Stimulated activated CD8-positive, alpha-beta memory T cell treated with anti-CD3 and anti-CD28 coated beads, Interleukin-4, amount 100 ng/mL, for 4 hours (primary cell): ENCODE data around the gene CORO7.

Experiments used
- DNase-seq, 2 donors: peaks; one replicate each; pipeline ENCODE4 v3.0.0-alpha.2; 2020; ENCODE audit warnings: low read depth in 2 of 2, low spot score in 1 of 2

The CORO7 gene

DNA sequence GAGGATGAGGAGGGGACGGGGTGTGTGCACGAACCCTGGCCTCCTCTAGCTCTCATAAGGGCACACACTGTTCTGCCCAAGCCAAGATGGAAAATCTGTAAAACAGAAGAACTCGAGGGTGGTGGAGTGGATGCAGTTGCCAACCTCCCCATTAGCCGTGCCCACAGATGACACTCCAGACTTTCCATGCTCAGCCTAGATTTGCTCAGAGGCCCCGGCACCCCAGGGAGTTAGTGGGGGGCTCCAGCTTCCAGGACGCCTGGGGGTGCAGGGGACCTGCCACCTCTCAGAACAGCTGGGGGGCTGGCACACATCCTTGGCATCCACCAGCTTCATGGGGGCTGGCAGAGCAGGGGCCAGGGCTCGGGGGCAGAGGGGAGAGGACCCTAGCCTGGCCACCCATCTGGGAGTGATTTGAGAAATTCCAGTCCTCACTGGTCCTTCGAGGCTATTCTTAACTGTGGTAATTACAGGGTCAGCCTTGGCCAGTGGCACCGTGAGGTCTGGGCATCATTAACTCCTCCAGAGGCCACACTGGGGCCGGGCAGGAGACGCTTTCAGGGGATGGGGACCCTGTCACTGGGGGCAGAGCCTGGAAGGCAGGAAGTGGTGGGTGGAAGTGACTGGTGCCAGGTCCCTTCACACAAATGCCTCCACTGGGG, 30.5 kb downstream of the CORO7 start:
- DNase-seq = no peak

DNA sequence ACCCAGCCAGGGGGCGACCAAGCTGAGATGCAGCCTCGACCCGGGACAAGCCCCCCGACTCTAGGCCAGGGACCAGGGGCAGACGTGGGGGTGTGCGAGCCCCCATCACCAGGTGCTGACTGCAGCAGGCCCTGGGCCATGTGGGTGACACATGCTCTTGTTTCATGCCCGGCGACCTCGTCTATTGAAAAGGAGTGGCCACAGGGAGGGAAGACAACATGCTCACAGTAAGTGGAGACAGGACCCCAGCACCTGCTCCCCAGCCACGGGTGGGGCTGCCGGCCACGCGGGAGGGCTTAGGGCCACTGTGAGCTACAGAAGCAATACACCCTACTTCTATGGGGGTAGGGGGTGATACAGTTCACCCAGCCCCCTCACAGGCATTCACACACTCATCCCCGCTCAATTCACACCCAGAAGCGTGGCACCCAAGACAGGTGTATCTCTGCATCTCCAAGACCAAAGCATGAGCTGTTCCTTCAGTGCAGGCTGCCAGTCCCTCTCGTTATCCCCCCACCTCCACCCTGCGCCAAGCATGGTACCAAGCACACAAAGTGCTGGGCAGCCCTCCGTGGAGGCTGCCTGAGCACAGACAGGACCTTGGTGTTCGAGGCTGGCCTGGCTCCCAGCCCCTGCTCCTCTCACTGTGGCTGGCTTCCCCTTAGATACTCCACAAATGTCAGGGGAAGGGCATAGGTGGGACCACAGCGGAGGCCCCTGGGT, 31.2 kb downstream of the CORO7 start:
- DNase-seq = no peak

DNA sequence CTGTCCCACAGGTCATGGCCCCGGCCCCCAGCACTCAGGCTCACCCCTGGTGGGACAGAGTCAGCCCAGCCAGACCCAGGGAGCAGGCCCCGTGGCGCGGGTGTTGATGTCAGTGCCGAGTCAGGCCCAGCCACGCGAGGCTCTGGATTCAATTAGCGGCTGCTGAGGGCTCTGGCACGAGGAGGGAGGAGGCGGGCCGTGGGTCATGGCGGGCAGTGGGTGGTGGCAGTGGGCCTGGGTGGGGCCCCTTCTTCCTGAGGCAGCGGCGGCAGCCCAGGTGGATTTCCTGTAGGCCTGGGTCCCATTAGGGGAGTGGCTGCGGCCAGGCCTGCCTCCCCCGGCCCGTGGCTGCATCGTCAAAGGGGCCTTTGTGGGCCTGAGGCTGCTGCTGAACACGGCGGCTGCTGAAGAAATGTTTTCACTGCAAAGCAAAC, 31.9 kb downstream of the CORO7 start:
- DNase-seq = no peak

DNA sequence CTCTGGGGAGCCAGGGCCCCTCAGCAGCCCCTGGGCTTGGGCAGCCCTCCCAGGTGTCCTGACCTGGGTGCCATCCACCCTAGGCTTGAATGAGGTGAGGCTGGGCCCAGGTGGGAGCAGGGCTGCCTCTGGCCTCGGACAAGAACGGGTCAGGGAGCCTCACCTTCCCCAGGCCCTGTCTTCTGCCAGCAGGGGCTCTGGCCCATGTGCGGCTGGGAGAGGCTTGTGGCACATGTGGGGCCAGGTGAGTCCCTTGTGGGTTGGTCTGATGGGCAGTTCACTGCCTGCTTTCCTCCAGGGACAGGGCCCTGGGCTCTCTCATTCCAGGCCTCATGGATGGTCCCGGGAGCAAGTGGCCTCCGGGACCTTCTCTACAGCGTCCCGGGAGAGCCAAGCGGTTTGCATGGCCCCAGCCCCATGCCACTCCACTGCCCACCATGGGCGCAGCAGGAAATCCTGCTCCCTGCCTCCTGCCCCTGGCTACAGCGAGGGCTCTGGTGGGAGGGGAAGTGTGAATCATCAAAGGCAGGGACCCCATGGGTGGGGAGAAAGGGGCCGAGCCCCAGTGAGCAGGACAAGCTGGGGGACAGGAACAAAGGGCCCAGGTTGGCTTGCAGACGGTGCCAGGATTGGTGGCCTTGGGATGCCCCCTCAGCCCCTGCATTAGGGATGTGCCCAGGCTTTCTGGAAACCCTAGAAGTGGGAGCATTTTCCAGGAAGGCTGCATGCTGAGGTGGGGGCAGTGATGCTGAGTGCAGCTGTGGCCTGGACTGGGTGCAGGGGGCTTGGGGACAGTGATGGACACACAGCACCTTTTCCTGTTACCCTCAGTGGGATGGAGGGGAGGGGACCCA, 32.6 kb downstream of the CORO7 start:
- no peak for DNase-seq

DNA sequence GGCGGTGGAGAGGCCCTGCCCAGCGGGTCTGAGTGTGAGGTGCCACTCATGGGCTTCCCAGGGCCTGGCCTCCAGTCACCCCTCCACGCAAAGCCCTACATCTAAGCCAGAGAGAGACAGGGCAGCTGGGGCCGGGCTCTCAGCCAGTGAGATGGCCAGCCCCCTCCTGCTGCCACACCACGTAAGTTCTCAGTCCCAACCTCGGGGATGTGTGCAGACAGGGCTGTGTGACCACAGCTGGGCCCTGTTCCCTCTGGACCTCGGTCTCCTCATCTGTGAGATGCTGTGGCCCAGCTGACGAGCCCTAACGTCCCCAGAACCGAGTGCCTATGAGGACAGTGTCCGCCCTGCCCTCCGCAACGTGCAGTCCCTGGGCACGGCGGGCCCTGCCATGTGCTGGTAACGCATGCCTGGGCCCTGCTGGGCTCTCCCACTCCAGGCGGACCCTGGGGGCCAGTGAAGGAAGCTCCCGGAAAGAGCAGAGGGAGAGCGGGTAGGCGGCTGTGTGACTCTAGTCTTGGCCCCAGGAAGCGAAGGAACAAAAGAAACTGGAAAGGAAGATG, 33.5 kb downstream of the CORO7 start:
- no peak for DNase-seq

DNA sequence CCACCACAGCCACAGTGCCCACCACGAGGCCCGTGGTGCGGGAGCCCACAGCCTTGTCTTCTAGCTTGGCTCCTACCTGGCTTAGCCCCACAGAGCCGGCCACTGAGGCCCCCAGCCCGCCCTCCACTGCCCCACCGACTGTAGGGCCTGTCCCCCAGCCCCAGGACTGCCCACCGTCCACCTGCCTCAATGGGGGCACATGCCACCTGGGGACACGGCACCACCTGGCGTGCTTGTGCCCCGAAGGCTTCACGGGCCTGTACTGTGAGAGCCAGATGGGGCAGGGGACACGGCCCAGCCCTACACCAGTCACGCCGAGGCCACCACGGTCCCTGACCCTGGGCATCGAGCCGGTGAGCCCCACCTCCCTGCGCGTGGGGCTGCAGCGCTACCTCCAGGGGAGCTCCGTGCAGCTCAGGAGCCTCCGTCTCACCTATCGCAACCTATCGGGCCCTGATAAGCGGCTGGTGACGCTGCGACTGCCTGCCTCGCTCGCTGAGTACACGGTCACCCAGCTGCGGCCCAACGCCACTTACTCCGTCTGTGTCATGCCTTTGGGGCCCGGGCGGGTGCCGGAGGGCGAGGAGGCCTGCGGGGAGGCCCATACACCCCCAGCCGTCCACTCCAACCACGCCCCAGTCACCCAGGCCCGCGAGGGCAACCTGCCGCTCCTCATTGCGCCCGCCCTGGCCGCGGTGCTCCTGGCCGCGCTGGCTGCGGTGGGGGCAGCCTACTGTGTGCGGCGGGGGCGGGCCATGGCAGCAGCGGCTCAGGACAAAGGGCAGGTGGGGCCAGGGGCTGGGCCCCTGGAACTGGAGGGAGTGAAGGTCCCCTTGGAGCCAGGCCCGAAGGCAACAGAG, 34.2 kb downstream of the CORO7 start:
- DNase-seq = no peak

DNA sequence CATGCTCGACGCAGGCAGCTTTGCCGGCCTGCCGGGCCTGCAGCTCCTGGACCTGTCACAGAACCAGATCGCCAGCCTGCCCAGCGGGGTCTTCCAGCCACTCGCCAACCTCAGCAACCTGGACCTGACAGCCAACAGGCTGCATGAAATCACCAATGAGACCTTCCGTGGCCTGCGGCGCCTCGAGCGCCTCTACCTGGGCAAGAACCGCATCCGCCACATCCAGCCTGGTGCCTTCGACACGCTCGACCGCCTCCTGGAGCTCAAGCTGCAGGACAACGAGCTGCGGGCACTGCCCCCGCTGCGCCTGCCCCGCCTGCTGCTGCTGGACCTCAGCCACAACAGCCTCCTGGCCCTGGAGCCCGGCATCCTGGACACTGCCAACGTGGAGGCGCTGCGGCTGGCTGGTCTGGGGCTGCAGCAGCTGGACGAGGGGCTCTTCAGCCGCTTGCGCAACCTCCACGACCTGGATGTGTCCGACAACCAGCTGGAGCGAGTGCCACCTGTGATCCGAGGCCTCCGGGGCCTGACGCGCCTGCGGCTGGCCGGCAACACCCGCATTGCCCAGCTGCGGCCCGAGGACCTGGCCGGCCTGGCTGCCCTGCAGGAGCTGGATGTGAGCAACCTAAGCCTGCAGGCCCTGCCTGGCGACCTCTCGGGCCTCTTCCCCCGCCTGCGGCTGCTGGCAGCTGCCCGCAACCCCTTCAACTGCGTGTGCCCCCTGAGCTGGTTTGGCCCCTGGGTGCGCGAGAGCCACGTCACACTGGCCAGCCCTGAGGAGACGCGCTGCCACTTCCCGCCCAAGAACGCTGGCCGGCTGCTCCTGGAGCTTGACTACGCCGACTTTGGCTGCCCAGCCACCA, 35.1 kb downstream of the CORO7 start:
- DNase-seq = no peak

DNA sequence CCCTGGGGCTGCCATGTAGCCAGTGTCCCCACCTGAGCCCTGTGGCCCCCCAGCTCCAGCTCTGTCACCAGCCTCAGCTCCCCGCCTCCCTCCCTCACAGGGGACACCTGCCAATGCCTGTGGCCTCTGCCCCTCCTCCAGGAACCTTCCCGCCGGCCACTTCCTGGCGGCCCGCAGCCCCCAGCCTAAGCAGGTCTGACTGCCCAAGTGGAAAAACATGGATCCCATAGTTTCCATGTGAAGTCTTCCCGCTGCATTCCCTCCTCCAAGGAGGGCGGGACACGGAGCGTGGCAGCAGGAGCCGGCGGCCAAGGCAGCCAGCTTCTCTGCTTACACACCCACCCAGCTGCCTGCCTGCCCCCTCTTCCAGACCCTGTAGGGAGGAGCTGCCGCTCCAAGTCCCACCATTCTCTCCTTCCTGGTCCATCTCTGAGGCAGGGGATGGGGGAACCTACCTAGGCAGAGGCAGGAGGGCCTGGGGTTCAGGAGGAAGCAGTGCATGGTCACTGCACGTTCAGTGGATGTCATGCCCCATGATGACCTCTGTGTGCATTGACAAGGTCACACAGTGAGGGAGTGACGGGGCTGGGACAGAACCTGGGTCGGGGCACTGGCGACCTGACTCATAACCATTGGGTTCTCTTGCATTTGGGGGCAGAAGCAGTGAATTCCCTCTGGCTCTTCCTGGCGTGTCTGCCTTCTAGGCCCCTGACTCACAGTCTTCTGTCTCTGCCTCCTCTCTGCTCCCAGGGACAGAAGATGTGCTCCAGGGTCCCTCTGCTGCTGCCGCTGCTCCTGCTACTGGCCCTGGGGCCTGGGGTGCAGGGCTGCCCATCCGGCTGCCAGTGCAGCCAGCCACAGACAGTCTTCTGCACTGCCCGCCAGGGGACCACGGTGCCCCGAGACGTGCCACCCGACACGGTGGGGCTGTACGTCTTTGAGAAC, 36.0 kb downstream of the CORO7 start:
- no peak for DNase-seq

DNA sequence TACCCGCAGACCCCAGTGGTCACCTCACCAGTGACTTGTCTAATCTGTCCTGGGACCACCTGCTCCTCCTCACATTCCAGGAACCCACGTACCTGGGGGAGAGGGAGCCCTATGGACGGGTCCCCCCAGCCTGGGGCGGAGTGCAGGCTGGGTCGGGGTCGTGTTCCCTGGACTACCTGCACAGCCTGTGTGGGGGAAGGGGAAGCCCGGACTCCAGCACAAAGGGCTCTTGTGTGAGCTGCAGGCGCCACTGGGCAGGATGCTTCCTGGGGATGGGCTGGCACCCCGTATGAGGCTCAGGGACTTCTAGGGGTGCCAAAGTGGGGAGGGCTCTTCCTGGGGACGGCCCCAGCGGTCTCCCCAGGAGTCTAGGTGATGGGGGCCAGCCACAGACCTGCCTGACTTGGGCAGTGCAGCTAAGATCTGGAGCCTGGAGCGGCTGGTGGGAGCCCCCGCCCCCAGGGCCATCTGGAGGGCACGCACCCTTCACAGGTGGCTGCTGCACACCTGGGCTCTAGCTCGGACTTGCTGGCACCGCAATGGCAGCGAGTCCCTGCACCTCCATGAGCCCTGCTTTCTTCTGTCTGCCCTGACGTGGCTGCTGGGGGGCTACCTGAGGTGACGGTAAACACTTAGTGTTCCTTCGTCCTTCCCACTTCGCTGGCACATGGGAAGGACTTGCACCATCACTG, 37.3 kb downstream of the CORO7 start:
- no peak for DNase-seq

DNA sequence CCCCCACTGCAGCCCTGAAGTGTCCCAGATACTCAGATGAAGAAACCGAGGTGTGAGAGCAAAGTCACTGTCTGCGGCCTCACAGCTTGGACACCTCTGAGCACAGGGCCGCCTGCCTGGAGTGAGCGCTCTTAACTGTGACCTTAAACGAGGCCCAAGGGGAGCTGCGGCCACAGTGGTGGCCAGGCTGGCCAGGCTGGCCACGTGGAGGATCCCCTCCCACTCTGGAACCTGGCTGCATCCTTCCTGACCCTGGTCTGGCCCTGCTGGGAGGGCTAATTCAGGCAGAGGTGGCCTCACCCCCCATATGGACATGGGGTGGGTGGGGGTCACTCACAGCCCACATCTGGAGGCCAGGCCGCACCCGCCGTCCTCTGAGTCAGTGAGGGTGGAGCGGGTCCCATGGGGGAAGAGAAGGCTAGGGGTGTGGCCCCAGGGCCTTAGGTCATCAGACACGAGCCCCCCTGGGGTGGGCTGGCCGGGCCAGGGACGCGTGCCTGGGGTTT, 38.2 kb downstream of the CORO7 start:
- no peak for DNase-seq

DNA sequence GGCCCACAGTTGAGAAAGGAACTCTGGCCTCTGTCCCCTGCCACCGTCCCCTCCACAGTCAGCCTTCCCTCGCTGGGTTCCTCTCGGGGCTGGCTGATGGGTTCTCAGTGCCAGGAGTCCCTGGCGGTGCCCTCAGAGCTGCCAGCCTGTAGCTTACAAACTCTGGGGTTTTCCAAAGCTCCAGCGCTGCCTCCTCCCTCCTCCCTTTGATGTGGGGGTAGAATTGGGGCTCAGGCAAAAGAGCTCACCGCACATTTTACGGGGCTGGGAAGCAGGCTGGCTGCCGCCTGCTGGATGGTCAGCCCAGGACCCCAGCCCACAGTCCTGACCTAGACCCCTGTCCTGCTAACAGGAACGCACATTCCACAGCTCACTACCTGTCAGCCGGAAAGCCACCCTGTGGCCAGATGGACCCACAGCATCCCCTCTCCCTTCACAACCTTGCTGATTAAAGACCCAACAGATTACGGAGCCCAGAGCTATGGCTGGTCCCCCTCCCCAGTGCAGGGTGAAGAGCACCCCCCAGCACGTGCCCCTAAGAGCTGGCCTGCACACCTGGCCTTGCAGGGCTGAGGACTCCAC, 38.7 kb downstream of the CORO7 start:
- DNase-seq = no peak

DNA sequence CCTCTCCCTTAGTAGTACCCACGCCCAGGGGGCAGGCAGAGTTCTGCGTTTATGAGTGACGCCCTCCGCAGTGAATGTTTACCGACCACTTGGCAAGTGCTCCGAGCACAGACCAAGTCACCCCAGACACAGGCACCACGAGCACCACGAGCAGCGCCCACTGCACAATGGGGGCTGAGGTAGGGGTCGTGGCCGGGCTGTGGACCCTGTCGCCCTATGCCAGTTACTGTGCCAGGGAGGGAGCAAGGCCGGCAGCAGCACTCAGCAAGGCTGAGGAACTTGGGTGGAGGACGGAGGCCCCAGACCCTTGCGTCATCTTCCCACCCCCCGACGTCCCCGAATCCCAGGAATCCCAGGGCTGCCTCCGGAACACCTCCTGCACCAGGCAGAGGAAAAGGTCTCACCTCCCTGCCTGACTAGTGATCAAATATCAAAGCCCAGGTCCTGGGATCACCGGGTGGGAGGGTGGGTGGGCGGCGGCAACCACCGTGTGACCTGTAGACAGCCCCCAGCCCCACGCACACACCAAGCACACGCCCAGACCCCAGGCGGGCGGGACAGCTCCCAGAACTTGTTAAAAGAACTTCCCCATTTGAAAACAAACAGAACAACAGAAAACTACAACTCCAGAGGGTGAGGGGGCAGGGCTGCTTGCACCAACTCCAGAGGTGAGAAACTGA, 39.4 kb downstream of the CORO7 start:
- DNase-seq = no peak

DNA sequence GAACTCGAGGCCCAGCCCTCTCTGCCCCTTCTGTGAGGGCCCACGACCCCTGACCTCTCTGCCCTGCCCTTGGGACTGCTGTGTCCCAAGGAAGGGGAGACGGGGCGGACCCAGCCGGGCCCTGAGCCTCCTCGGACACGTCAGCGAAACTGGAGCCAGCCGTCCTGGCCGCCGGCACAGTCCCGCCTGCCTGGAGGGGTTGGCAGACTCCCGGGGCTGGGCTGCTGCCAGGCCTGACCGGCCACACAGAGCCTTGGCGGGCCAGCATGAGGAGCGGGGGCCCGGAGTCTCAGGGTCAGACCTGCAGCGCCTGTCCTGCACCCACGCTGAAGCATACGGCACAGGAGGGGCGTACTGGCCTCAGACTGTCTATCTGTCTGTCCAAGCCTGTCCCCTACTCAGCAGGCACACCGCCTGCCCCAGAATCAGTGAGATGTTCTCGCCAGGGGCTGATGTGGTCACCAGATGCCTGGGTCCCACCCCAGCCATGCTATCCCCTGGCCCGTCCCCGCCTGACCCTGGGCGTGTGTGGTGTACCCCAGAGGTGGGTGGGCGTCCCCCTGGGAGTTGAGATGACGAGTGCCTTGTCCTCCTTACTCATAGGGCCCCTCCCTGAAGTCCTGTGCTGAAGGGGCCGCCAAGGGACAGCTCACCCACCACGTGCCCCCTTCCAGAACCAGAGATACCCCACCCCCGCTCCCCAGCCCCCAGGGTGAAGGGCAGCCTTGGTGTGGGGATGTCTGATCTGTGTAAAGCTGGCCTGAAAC, 40.1 kb downstream of the CORO7 start:
- no peak for DNase-seq

DNA sequence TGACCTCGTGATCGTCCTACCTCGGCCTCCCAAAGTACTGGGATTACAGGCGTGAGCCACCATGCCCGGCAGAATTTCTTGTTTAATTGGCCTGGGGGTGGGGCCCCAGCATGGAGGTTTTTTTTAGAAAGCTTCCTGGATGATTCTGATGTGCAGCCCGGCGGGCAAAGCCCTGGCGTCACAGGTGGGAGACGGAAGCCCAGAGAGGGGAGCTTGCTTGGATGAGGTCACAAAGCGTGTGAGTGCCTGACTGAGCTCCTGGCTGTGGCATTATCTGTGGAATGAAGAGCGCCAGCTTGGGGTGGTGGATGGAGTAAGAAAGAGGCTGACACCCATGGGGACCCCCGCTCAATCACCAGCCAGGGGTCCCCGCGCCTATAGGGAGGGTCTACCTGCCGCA, 40.7 kb downstream of the CORO7 start:
- DNase-seq = no peak

DNA sequence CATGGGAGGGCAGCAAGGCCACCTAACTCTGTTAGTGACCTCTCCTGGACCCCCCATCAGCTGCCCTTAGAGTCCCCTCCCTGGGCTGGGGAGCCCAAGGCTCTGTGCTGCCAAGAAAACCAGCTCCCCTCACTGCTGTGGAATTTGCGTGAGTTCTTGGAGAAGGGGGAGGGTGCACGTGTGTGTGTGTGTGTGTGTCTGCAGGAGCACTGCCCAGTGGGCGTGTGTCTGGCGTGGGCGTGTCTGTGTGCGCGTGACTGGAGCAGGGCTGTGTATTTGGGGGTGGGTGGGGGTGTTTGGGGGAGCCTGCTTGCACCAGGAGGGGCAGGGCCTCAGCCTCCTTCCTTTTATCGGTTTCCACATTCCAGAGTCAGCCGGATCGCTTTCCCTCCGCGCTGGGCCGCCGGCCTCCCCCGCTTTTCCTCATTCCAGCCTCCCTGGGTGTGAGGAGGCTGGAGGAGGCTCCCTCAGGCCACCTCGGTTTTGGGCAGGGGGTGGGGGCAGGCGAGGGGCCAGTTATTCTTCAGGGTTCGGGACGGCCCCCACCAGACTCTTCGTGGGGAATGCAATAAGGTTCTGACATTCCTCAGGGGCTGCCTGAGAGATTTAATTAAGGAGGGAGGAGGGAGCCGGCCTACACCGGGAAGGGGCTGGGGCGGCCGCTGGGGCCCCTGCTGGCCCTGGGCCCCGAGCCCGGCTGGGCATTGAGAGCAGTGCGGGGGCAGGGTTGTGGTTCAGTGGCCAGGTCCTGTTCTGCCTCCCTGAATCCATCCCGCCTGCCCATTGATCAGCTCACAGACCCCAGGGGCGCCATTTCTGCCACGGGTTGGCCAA, 42.3 kb downstream of the CORO7 start:
- DNase-seq = no peak
